DOHH2 (cell line): ENCODE results near the gene C12orf75.

ENCODE experiments used
- H3F3A ChIP-seq: fragments of 200-600 bp; sonication (generic), shearing (Covaris generic); 2 replicates; pipeline ENCODE4 v1.6.0; 2016; ENCODE audit warnings: antibody characterized with exemption, mild to moderate bottlenecking; ENCODE audit not compliant: control insufficient read depth, insufficient read depth
- H3K27ac ChIP-seq: fragments of 200-600 bp; sonication (generic); 2 replicates; pipeline ENCODE4 v1.5.1; 2014; ENCODE audit warnings: low read depth, mild to moderate bottlenecking, low read length, moderate library complexity
- H3K27me3 ChIP-seq: fragments of 200-600 bp; sonication (generic); 2 replicates; pipeline ENCODE4 v1.6.1; 2014; ENCODE audit warnings: mild to moderate bottlenecking, low read length, mixed read lengths; ENCODE audit not compliant: control insufficient read depth
- H3K36me3 ChIP-seq: fragments of 200-600 bp; sonication (generic); 2 replicates; pipeline ENCODE4 v1.6.1; 2014; ENCODE audit warnings: mild to moderate bottlenecking, low read length, moderate library complexity, mixed read lengths; ENCODE audit not compliant: control insufficient read depth
- H3K4me1 ChIP-seq: fragments of 200-600 bp; sonication (generic); 2 replicates; pipeline ENCODE4 v1.6.1; 2014; ENCODE audit warnings: mild to moderate bottlenecking, low read length, mixed read lengths; ENCODE audit not compliant: control insufficient read depth
- H3K4me2 ChIP-seq: fragments of 200-600 bp; sonication (generic); 2 replicates; pipeline ENCODE4 v1.6.0; 2014; ENCODE audit warnings: mild to moderate bottlenecking, low read length, moderate library complexity
- H3K4me3 ChIP-seq: fragments of 200-600 bp; sonication (generic); 2 replicates; pipeline ENCODE4 v1.5.1; 2014; ENCODE audit warnings: mild to moderate bottlenecking, low read length, mixed read lengths
- H3K79me2 ChIP-seq: fragments of 200-600 bp; sonication (generic); 2 replicates; pipeline ENCODE4 v1.6.1; 2014; ENCODE audit warnings: mild to moderate bottlenecking, low read length, mixed read lengths; ENCODE audit not compliant: control insufficient read depth
- H3K9me2 ChIP-seq: fragments of 200-600 bp; sonication (generic); replicated peaks from 2 replicates; pipeline ENCODE4 v1.6.1; 2014; ENCODE audit warnings: mild to moderate bottlenecking, low read length, mixed read lengths; ENCODE audit not compliant: control insufficient read depth
- H3K9me3 ChIP-seq: fragments of 200-600 bp; sonication (generic); 2 replicates; pipeline ENCODE4 v1.6.1; 2014; ENCODE audit warnings: antibody characterized with exemption, low read length, mixed read lengths; ENCODE audit not compliant: control insufficient read depth, insufficient read depth
- H4K20me1 ChIP-seq: fragments of 200-600 bp; sonication (generic); 2 replicates; pipeline ENCODE4 v1.6.0; 2014; ENCODE audit warnings: low read depth, mild to moderate bottlenecking, antibody characterized with exemption, low read length, moderate library complexity; ENCODE audit not compliant: control insufficient read depth, insufficient read depth
- CTCF ChIP-seq: fragments of 200-600 bp; sonication (generic); IDR thresholded peaks from one replicate; pipeline ENCODE4 v1.5.1; 2014; ENCODE audit warnings: antibody characterized with exemption, mild to moderate bottlenecking, low read depth, low read length; ENCODE audit not compliant: poor library complexity, severe bottlenecking
- EZH2phosphoT487 ChIP-seq: fragments of 200-600 bp; sonication (generic); IDR thresholded peaks from 2 replicates; pipeline ENCODE4 v1.6.1; 2017; ENCODE audit warnings: borderline replicate concordance, mild to moderate bottlenecking, antibody characterized with exemption, low read length, moderate library complexity, mixed read lengths

The C12orf75 gene

GRCh38 chr12:105293187-105293586 lies 37.3 kb upstream of the C12orf75 start:
- TF ChIP-seq CTCF (no peak), EZH2phosphoT487 (no peak)
- Histone ChIP-seq H4K20me1 (no peaks in the 10 kb centered on the region), H3F3A (no peaks in the 10 kb centered on the region), H3K27ac (no peak overlapping the region), H3K4me3 (no peak overlapping the region), H3K79me2 (no peaks in the 10 kb centered on the region), H3K9me2 (no peaks in the 10 kb centered on the region), H3K36me3 (no peaks in the 10 kb centered on the region), H3K9me3 (peaks cover 9% of the 10 kb centered on the region), H3K4me2 (no peak overlapping the region), H3K4me1 (no peaks in the 10 kb centered on the region), H3K27me3 (no peaks in the 10 kb centered on the region)

- Histone ChIP-seq H3K9me2 (no peaks in the 10 kb centered on the region), H3K27ac (no peak overlapping the region), H3K9me3 (peaks cover 10% of the 10 kb centered on the region), H3K36me3 (no peaks in the 10 kb centered on the region), H3K4me2 (no peak overlapping the region), H4K20me1 (no peaks in the 10 kb centered on the region), H3K4me3 (no peak overlapping the region), H3K27me3 (no peaks in the 10 kb centered on the region), H3F3A (no peaks in the 10 kb centered on the region), H3K4me1 (no peaks in the 10 kb centered on the region), H3K79me2 (no peaks in the 10 kb centered on the region)
- TF ChIP-seq EZH2phosphoT487 (no peak), CTCF (no peak)
Measured at GRCh38 chr12:105294161-105294560, 36.3 kb upstream of the C12orf75 start.

GRCh38 chr12:105294886-105295479 lies 35.5 kb upstream of the C12orf75 start:
- peaks cover 10% of the 10 kb centered on the region for H3K9me3 ChIP-seq

More at GRCh38 chr12:105294886-105295479, 35.5 kb upstream of the C12orf75 start:
- Histone ChIP-seq H4K20me1 (no peaks in the 10 kb centered on the region), H3K4me2 (no peak overlapping the region), H3K4me1 (no peaks in the 10 kb centered on the region), H3K4me3 (no peak overlapping the region), H3K9me2 (no peaks in the 10 kb centered on the region), H3K27ac (no peak overlapping the region), H3K27me3 (no peaks in the 10 kb centered on the region), H3K79me2 (no peaks in the 10 kb centered on the region), H3F3A (no peaks in the 10 kb centered on the region), H3K36me3 (no peaks in the 10 kb centered on the region)
- TF ChIP-seq EZH2phosphoT487: no peak
- no peak for TF ChIP-seq CTCF
